Measurements from ENCODE around the gene CCND1. TPM values are rescaled to one million over a fixed set of nuclear protein-coding genes. Genes with fewer than 3 reads are reported as not detected.
A peak's percentile ranks its signal among the peaks of the same experiment; 100 is the strongest.

The CCND1 gene
- total and polyA plus RNA-seq, 2 experiments from 2014 or later: 20.1 to 36.5 TPM

GRCh38 chr11:69696749-69697468, 56.0 kb downstream of the CCND1 start:
- H3K9me3 ChIP-seq (ENCODE audit: low read depth): no peaks in the 10 kb centered on the region
- no peak overlapping the region for H3K27ac ChIP-seq
- H3K27me3 ChIP-seq: peaks cover 9% of the 10 kb centered on the region
- H3K4me3 ChIP-seq: no peak overlapping the region
- peak in 1 of 2 donors; percentile 46 for DNase-seq (ENCODE audit: low read depth in 1 of 2, low spot score in 1 of 2)
- TF ChIP-seq, protein P1, sequence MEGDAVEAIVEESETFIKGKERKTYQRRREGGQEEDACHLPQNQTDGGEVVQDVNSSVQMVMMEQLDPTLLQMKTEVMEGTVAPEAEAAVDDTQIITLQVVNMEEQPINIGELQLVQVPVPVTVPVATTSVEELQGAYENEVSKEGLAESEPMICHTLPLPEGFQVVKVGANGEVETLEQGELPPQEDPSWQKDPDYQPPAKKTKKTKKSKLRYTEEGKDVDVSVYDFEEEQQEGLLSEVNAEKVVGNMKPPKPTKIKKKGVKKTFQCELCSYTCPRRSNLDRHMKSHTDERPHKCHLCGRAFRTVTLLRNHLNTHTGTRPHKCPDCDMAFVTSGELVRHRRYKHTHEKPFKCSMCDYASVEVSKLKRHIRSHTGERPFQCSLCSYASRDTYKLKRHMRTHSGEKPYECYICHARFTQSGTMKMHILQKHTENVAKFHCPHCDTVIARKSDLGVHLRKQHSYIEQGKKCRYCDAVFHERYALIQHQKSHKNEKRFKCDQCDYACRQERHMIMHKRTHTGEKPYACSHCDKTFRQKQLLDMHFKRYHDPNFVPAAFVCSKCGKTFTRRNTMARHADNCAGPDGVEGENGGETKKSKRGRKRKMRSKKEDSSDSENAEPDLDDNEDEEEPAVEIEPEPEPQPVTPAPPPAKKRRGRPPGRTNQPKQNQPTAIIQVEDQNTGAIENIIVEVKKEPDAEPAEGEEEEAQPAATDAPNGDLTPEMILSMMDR (IDR thresholded peaks at IDR 0.05; ENCODE audit: low read depth, low read length): no peak
- H3K4me1 ChIP-seq (ENCODE audit: low read depth): peaks cover 13% of the 10 kb centered on the region
- H3K36me3 ChIP-seq: no peaks in the 10 kb centered on the region

DNA sequence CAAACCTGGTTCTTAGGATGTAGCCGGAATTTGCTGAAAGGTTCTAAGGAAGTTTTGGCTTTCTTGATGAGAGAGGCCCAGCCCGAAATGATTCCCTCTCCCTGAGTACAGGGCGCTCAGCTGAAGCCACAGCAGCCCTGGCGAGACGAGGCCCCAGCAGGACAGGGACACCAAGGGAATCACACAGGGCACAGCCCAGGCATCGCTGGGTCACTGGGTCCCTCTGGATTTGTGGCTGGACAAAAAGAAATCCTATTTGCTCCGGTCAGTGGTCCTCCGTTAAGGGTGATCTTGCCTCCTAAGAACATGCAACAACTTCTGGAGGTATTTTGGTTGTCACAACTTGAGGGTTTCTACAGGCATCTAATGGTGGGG, 56.5 kb downstream of the CCND1 start:
- Histone ChIP-seq H3K9me3 (ENCODE audit: low read depth) (no peaks in the 10 kb centered on the region), H3K27ac (no peak overlapping the region), H3K36me3 (no peaks in the 10 kb centered on the region), H3K27me3 (peaks cover 15% of the 10 kb centered on the region), H3K4me1 (ENCODE audit: low read depth) (peaks cover 13% of the 10 kb centered on the region), H3K4me3 (no peak overlapping the region)
- no peak for DNase-seq (ENCODE audit: low read depth in 1 of 2, low spot score in 1 of 2)
- TF ChIP-seq, protein P1 (IDR thresholded peaks at IDR 0.05; ENCODE audit: low read depth, low read length): no peak

DNA sequence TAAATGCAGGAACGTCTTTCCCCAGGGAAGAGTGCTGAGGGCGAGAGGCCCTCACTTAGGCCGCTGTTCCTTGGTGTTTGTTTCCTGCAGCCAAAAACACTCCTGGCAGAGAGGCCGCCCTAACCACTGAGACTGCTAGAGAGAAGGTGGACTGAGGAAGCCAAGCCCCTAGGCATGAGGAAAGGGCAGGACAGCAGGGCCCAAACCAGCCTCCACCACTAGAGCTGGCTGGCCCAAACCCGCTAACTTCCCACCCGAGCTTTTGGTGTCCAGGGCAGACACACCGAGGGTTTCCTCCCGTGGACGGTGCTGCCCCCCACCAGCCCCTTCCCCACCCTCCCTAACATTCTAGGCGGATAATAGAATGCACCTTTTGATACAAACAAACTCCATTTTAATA, 56.9 kb downstream of the CCND1 start:
- Histone ChIP-seq H3K4me1 (ENCODE audit: low read depth) (peaks cover 13% of the 10 kb centered on the region), H3K27me3 (peaks cover 19% of the 10 kb centered on the region), H3K36me3 (no peaks in the 10 kb centered on the region), H3K4me3 (no peak overlapping the region), H3K9me3 (ENCODE audit: low read depth) (no peaks in the 10 kb centered on the region), H3K27ac (no peak overlapping the region)
- no peak for DNase-seq (ENCODE audit: low read depth in 1 of 2, low spot score in 1 of 2)
- TF ChIP-seq, protein P1 (IDR thresholded peaks at IDR 0.05; ENCODE audit: low read depth, low read length): no peak

GRCh38 chr11:69698362-69698761, 57.4 kb downstream of the CCND1 start:
- Histone ChIP-seq H3K27me3 (peaks cover 24% of the 10 kb centered on the region), H3K27ac (no peak overlapping the region), H3K4me1 (ENCODE audit: low read depth) (peaks cover 13% of the 10 kb centered on the region), H3K4me3 (no peak overlapping the region), H3K36me3 (no peaks in the 10 kb centered on the region), H3K9me3 (ENCODE audit: low read depth) (no peaks in the 10 kb centered on the region)
- TF ChIP-seq, protein P1 (IDR thresholded peaks at IDR 0.05; ENCODE audit: low read depth, low read length): no peak
- DNase-seq (ENCODE audit: low read depth in 1 of 2, low spot score in 1 of 2): no peak

DNA sequence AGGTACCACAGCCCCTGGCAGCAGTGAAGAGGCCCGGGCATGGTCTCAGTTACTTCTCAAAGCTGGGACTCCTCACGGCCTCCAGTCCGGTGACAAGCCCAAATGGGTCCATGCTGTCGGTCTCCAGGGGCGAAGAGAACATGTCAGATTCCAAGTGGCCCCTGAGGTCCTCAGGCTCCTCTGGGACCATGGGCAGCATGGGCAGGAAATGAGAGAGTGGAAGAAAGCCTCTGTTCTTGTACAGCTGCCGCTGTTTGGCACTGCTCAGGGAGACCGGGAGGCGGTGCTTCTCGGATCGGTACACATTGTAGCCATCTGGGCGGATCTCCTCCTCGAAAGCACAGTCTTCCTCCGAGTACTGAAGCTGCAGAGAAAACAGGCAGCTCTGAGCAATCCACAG, 58.3 kb downstream of the CCND1 start:
- TF ChIP-seq, protein P1 (IDR thresholded peaks at IDR 0.05; ENCODE audit: low read depth, low read length): peak; percentile 3
- Histone ChIP-seq H3K4me1 (ENCODE audit: low read depth) (peaks cover 13% of the 10 kb centered on the region), H3K4me3 (no peak overlapping the region), H3K27me3 (peaks cover 32% of the 10 kb centered on the region), H3K36me3 (no peaks in the 10 kb centered on the region), H3K9me3 (ENCODE audit: low read depth) (no peaks in the 10 kb centered on the region), H3K27ac (no peak overlapping the region)
- peak in 1 of 2 donors; percentile 26 for DNase-seq (ENCODE audit: low read depth in 1 of 2, low spot score in 1 of 2)

All from cardiac muscle cell (in vitro differentiated cells and primary cell).